Thyroid gland (tissue), 4 donors: Measurements from ENCODE around the gene EVI5L. TPM values are rescaled to one million over a fixed set of nuclear protein-coding genes. Genes with fewer than 3 reads are reported as not detected.

Experiments
- DNase-seq, 2 donors: peaks; one replicate each; pipeline ENCODE4 v3.0.0-alpha.2; 2019
- H3K27ac ChIP-seq, 3 donors: fragments of 200-600 bp; sonication (generic); 1 replicate in 2 of 3; 2 replicates in 1 of 3; pipeline ENCODE4 v1.5.1; 2016 to 2019; ENCODE audit warnings: mild to moderate bottlenecking in 1 of 3, moderate library complexity in 1 of 3
- H3K27me3 ChIP-seq: fragments of 200-600 bp; sonication (generic); one replicate; pipeline ENCODE4 v1.5.1; 2019
- H3K36me3 ChIP-seq, 2 donors: fragments of 200-600 bp; sonication (generic); one replicate each; pipeline ENCODE4 v1.5.1; 2016 to 2019
- H3K4me1 ChIP-seq, 2 donors: fragments of 200-600 bp; sonication (generic); one replicate each; pipeline ENCODE4 v1.5.1; 2017 to 2019
- H3K4me3 ChIP-seq, 3 donors: fragments of 200-600 bp; sonication (generic); replicated peaks in 1 of 3; 1 replicate in 2 of 3; 2 replicates in 1 of 3; pipeline ENCODE4 v1.5.1; 2016; ENCODE audit warnings: mild to moderate bottlenecking in 1 of 3
- H3K9me3 ChIP-seq: fragments of 200-600 bp; sonication (generic); one replicate; pipeline ENCODE4 v1.5.1; 2017
- CTCF ChIP-seq, 6 experiments: fragments of 200-600 bp in 3 of 6; fragments of 450-650 bp in 3 of 6; sonication (generic) in 3 of 6; IDR thresholded peaks; one replicate each; pipeline ENCODE4 v1.5.1; 2016 to 2019; ENCODE audit warnings: antibody characterized with exemption in 6 of 6, mild to moderate bottlenecking in 2 of 6, inconsistent platforms in 1 of 6, moderate library complexity in 1 of 6
- POLR2A ChIP-seq, 2 donors: fragments of 450-650 bp; IDR thresholded peaks; one replicate each; pipeline ENCODE4 v1.6.1; 2017; ENCODE audit warnings: antibody characterized with exemption in 2 of 2, mild to moderate bottlenecking in 2 of 2, moderate library complexity in 1 of 2
- WGBS, 2 donors: methylation state at CpG; one replicate each; pipeline ENCODE4 v1.1.5; 2017; 5-methylcytosine and 5-hydroxymethylcytosine counted together
- intact Hi-C: fragments of 100-400 bp; cut with DNase I; formaldehyde crosslinking; loops from one replicate; pipeline ENCODE4 v1.15.1; 2023
- total RNA-seq, 4 donors: library from RNA; depleted of rRNA; stranded (reverse); fragments of >200 nt; gene quantifications; one replicate each; pipeline ENCODE4 v1.2.3, GENCODE V29; 2016

Gene EVI5L
- total RNA-seq, 4 donors from 2014 or later: 9.8 to 29.3 (median 21.8) TPM

GRCh38 chr19:7908078-7908699, 78.2 kb downstream of the EVI5L start:
- TF ChIP-seq CTCF (IDR thresholded peaks at IDR 0.05) (no peak), POLR2A (IDR thresholded peaks at IDR 0.05) (no peak)
- no peak overlapping the region for H3K4me3 ChIP-seq
- intact Hi-C loops: no loop called here
- peaks cover 38 to 46% of the 10 kb centered on the region in 2 donors for H3K36me3 ChIP-seq
- no peaks in the 10 kb centered on the region for H3K27me3 ChIP-seq
- peaks cover 17 to 18% of the 10 kb centered on the region in 2 donors for H3K4me1 ChIP-seq
- no peak for DNase-seq
- no peaks in the 10 kb centered on the region for H3K9me3 ChIP-seq
- 81 to 84% methylated on average over 14 of the region's 14 CpGs for WGBS, 2 donors
- H3K27ac ChIP-seq: no peak overlapping the region

DNA sequence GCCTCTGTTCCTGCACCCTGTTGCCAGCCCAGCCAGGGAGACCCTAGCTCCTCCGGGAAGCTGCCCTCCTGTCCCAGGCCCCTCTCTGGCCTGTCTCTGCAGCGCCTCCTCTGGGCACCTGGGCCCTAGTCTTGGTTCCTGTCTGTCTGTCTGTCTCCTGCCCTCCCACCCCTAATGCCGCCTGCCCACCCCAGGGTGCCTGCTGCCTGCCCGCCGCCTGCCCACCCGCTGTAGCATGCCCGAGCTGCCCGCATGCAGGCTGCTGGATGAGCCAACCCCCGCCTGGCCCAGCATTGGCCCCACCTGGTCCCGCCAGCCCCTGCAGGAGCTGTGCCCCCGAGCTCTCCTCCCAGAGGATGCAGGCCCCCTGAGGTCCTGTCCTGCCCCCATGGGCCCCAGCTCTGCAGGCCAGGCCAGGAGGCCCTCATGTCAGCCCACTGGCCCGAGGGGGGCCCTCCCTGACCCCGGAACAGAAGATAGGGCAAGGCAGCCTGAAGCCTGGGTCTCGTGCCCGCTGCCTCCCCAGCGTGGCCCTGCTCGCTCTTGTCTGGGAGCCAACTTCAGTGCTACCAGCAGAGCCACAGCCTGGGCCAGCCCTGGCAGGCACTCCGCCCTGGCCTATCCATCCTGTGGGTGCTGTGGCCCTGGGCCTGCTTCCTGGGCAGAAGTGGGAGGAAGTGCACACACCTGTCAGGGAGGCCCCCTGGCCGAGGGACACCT, 78.9 kb downstream of the EVI5L start:
- H3K27ac ChIP-seq: no peak overlapping the region
- H3K4me1 ChIP-seq: peaks cover 17 to 18% of the 10 kb centered on the region in 2 donors
- 90 to 93% methylated on average over 11 to 15 of the region's 19 CpGs for WGBS, 2 donors
- H3K9me3 ChIP-seq: no peaks in the 10 kb centered on the region
- peaks cover 38 to 46% of the 10 kb centered on the region in 2 donors for H3K36me3 ChIP-seq
- H3K4me3 ChIP-seq: no peak overlapping the region
- intact Hi-C loops: no loop called here
- DNase-seq: no peak
- no peak for TF ChIP-seq CTCF (IDR thresholded peaks at IDR 0.05)
- no peak for TF ChIP-seq POLR2A (IDR thresholded peaks at IDR 0.05)
- H3K27me3 ChIP-seq: no peaks in the 10 kb centered on the region

DNA sequence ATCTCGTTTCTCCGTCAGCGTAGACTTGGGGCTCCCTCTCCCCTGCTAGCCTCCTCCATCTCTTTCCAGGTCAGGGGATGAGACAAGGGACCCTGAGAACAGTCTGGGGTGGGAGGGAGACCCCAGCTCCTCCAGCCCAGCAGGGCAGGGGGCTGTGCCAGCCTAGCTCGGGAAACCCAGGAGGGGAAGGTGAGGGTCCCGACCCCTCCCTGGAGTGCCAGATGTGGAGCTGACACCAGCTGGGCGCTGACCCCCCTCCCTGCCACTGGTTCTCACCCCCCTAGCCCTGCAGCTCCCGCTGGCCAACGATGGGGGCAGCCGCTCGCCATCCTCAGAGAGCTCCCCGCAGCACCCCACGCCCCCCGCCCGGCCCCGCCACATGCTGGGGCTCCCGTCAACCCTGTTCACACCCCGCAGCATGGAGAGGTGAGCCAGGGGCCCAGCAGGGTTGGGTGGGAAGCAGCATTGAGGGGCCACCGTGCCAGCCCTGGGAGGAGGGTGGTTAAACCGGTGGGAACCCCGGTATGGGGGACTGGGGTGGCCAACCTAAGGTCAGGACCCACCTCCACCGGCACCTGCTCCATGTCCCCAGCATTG, 79.6 kb downstream of the EVI5L start:
- no peak for DNase-seq
- H3K4me1 ChIP-seq: peaks cover 14% of the 10 kb centered on the region in 2 donors
- no peaks in the 10 kb centered on the region for H3K27me3 ChIP-seq
- no peak overlapping the region for H3K4me3 ChIP-seq
- H3K36me3 ChIP-seq: peaks cover 38 to 46% of the 10 kb centered on the region in 2 donors
- WGBS, 2 donors: 85 to 96% methylated on average over 11 to 18 of the region's 21 CpGs
- intact Hi-C loops: no loop called here
- H3K9me3 ChIP-seq: no peaks in the 10 kb centered on the region
- no peak for TF ChIP-seq POLR2A (IDR thresholded peaks at IDR 0.05)
- no peak overlapping the region for H3K27ac ChIP-seq

GRCh38 chr19:7910321-7911161, 80.5 kb downstream of the EVI5L start:
- intact Hi-C loops: no loop called here
- Histone ChIP-seq H3K36me3 (peaks cover 38 to 45% of the 10 kb centered on the region in 2 donors), H3K4me3 (no peak overlapping the region), H3K27ac (no peak overlapping the region), H3K9me3 (no peaks in the 10 kb centered on the region), H3K27me3 (no peaks in the 10 kb centered on the region), H3K4me1 (peaks cover 4 to 5% of the 10 kb centered on the region in 2 donors)
- DNase-seq: no peak
- WGBS, 2 donors: 93 to 97% methylated on average over 25 to 32 of the region's 54 CpGs
- no peak for TF ChIP-seq POLR2A (IDR thresholded peaks at IDR 0.05)
- TF ChIP-seq CTCF (IDR thresholded peaks at IDR 0.05): no peak

DNA sequence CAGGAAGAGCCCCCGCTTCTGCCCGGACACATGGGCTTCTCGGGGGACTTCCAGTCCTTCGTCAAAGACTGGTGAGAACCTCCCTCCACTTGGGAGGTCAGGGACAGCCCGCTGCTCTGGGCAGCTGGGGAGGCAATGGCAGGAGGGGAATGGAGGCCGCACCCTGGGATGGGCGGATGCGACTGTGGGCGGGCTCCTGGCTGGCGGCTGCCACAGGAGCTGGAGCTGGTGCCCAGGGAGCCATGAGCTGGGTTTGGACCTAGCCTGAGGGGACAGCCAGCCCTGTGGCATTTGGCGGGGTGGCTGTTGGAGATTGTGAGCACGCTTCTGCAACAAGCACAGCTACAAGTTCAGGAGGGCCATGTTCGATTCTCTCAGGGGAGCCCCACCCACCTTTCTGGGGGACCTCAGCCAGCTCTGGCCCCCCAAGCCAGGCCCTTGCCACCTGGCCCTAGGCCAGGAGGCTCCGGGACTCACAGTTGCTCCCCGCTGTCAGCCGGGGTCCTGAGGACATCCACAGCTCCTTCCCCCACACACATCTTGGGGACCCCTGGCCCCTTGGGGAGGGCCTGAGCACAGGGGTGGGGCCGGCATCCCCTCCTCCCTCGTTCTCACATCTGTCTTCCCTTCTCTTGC, 81.6 kb downstream of the EVI5L start:
- Histone ChIP-seq H3K4me3 (no peak overlapping the region), H3K4me1 (peaks cover 0 to 11% of the 10 kb centered on the region in 2 donors), H3K9me3 (no peaks in the 10 kb centered on the region), H3K36me3 (peaks cover 35 to 38% of the 10 kb centered on the region in 2 donors), H3K27me3 (no peaks in the 10 kb centered on the region), H3K27ac (no peak overlapping the region)
- intact Hi-C loops: no loop called here
- 87 to 91% methylated on average over 11 to 17 of the region's 18 CpGs for WGBS, 2 donors
- TF ChIP-seq CTCF (IDR thresholded peaks at IDR 0.05) (no peak), POLR2A (IDR thresholded peaks at IDR 0.05) (no peak)
- DNase-seq: no peak
